PC-3 (cell line): Measurements from ENCODE around the gene IL1RAP. TPM values are rescaled to one million over a fixed set of nuclear protein-coding genes. Genes with fewer than 3 reads are reported as not detected.

Experiments used
- ATAC-seq: fragments of 200-7000 bp; cut with Tn5 transposase; 2 replicates; pipeline ENCODE4 v1.9.1; 2020; ENCODE audit warnings: mild to moderate bottlenecking, moderate library complexity
- BruUV-seq: library from RNA; stranded (reverse); fragments of 400-500 nt; replicated peaks from 2 replicates; lab custom pipeline; 2021; lab: Mats Ljungman, UMichigan
- CTCF ChIA-PET: fragments of 300-600 bp; sonication (Branson Sonifier 250); formaldehyde crosslinking; loops from one replicate; lab custom pipeline; 2022; ENCODE audit warnings: antibody characterized with exemption; lab: Charles Lee
- POLR2A ChIA-PET: fragments of 300-600 bp; sonication (Branson Sonifier 250); formaldehyde crosslinking; loops from one replicate; lab custom pipeline; 2022; ENCODE audit warnings: antibody characterized with exemption; ENCODE audit not compliant: unreplicated experiment; lab: Charles Lee
- DNase-seq: peaks from one replicate; pipeline ENCODE4 v3.0.0-alpha.2; 2015
- H2AFZ ChIP-seq: fragments of 300-600 bp; sonication (generic); 2 replicates; pipeline ENCODE4 v1.6.0; 2016; ENCODE audit warnings: antibody characterized with exemption, low read length
- H3F3A ChIP-seq: fragments of 300-600 bp; sonication (generic); one replicate; pipeline ENCODE4 v1.6.0; 2017; ENCODE audit warnings: antibody characterized with exemption, low read length, control low read depth, mild to moderate bottlenecking; ENCODE audit not compliant: unreplicated experiment
- H3K27ac ChIP-seq: fragments of 300-600 bp; sonication (generic); 2 replicates; pipeline ENCODE4 v1.5.1; 2016; ENCODE audit warnings: mild to moderate bottlenecking, low read length
- H3K27me3 ChIP-seq: fragments of 300-600 bp; sonication (generic); 2 replicates; pipeline ENCODE4 v1.6.1; 2016; ENCODE audit warnings: low read length, mixed read lengths
- H3K36me3 ChIP-seq: fragments of 300-600 bp; sonication (generic); 2 replicates; pipeline ENCODE4 v1.6.1; 2016; ENCODE audit warnings: low read depth, mixed run types, low read length, mixed read lengths
- H3K4me1 ChIP-seq: fragments of 300-600 bp; sonication (generic); 2 replicates; pipeline ENCODE4 v1.5.1; 2016; ENCODE audit warnings: low read length; ENCODE audit not compliant: insufficient read depth
- H3K4me2 ChIP-seq: fragments of 300-600 bp; sonication (generic); 2 replicates; pipeline ENCODE4 v1.6.0; 2016; ENCODE audit warnings: low read length
- H3K4me3 ChIP-seq: fragments of 300-600 bp; sonication (generic); 2 replicates; pipeline ENCODE4 v1.5.1; 2016; ENCODE audit warnings: mild to moderate bottlenecking, low read length, mixed read lengths
- H3K79me2 ChIP-seq: fragments of 300-600 bp; sonication (generic); 2 replicates; pipeline ENCODE4 v1.6.1; 2017; ENCODE audit warnings: low read length, mixed read lengths
- H3K9ac ChIP-seq: fragments of 300-600 bp; sonication (generic); 2 replicates; pipeline ENCODE4 v1.6.0; 2016; ENCODE audit warnings: mild to moderate bottlenecking, low read length
- H3K9me2 ChIP-seq: fragments of 300-600 bp; sonication (generic); replicated peaks from 2 replicates; pipeline ENCODE4 v1.6.1; 2016; ENCODE audit warnings: mixed run types, low read length, mixed read lengths
- H3K9me3 ChIP-seq: fragments of 300-600 bp; sonication (generic); 2 replicates; pipeline ENCODE4 v1.6.1; 2016; ENCODE audit warnings: low read length, mixed read lengths
- H4K20me1 ChIP-seq: fragments of 300-600 bp; sonication (generic); 2 replicates; pipeline ENCODE4 v1.6.1; 2016; ENCODE audit warnings: low read length, mixed read lengths
- EZH2 ChIP-seq: fragments of 300-600 bp; sonication (generic); IDR thresholded peaks from one replicate; pipeline ENCODE4 v1.6.1; 2017; ENCODE audit warnings: antibody characterized with exemption, mild to moderate bottlenecking, low read length; ENCODE audit not compliant: unreplicated experiment
- EZH2phosphoT487 ChIP-seq: fragments of 300-600 bp; sonication (generic); IDR thresholded peaks from 2 replicates; pipeline ENCODE4 v1.6.1; 2018; ENCODE audit warnings: mild to moderate bottlenecking, antibody characterized with exemption, low read length, borderline replicate concordance
- intact Hi-C: fragments of 100-400 bp; cut with micrococcal nuclease; formaldehyde crosslinking; loops from 2 replicates; pipeline ENCODE4 v1.9.0; 2023
- total RNA-seq: library from RNA; depleted of rRNA; stranded (reverse); fragments of >200 nt; gene quantifications from 2 replicates; pipeline ENCODE4 v1.2.3, GENCODE V29; 2014
- TF ChIP-seq, protein P1 (sequence below): fragments of 300-600 bp; sonication (generic); conservative IDR thresholded peaks from 2 replicates; pipeline ENCODE4 v1.5.1; 2017; ENCODE audit warnings: antibody characterized with exemption, low read depth, mild to moderate bottlenecking, low read length

The IL1RAP gene
- total RNA-seq, 1 experiment from 2014 or later: 5.0 TPM

DNA sequence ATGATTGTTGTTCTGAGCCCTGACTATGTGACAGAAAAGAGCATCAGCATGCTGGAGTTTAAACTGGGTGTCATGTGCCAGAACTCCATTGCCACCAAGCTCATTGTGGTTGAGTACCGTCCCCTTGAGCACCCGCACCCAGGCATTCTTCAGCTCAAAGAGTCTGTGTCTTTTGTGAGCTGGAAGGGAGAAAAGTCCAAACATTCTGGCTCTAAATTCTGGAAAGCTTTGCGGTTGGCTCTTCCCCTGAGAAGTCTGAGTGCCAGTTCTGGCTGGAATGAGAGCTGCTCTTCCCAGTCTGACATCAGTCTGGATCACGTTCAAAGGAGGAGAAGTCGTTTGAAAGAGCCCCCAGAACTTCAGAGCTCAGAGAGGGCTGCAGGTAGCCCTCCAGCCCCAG lies 142.0 kb downstream of the IL1RAP start:
- Histone ChIP-seq H3K4me2 (no peak overlapping the region), H3K9ac (no peak overlapping the region), H3K4me1 (no peaks in the 10 kb centered on the region), H3K27me3 (no peaks in the 10 kb centered on the region), H4K20me1 (no peaks in the 10 kb centered on the region), H3K4me3 (no peak overlapping the region), H3K27ac (no peak overlapping the region), H2AFZ (no peak overlapping the region), H3K9me3 (no peaks in the 10 kb centered on the region), H3K79me2 (no peaks in the 10 kb centered on the region), H3K9me2 (no peaks in the 10 kb centered on the region), H3K36me3 (no peaks in the 10 kb centered on the region), H3F3A (no peaks in the 10 kb centered on the region)
- ChIA-PET POLR2A (no interaction called here), CTCF (interaction anchor here (0.6 kb wide), 2 partner anchors 89 to 212 kb away, joined by 3 to 4 read pairs; no protein-coding TSS in a partner anchor)
- intact Hi-C loops: no loop called here
- DNase-seq (no peak), ATAC-seq (no peak)
- no TSS peak for BruUV-seq
- TF ChIP-seq EZH2 (no peak), EZH2phosphoT487 (no peak)
- TF ChIP-seq, protein P1, sequence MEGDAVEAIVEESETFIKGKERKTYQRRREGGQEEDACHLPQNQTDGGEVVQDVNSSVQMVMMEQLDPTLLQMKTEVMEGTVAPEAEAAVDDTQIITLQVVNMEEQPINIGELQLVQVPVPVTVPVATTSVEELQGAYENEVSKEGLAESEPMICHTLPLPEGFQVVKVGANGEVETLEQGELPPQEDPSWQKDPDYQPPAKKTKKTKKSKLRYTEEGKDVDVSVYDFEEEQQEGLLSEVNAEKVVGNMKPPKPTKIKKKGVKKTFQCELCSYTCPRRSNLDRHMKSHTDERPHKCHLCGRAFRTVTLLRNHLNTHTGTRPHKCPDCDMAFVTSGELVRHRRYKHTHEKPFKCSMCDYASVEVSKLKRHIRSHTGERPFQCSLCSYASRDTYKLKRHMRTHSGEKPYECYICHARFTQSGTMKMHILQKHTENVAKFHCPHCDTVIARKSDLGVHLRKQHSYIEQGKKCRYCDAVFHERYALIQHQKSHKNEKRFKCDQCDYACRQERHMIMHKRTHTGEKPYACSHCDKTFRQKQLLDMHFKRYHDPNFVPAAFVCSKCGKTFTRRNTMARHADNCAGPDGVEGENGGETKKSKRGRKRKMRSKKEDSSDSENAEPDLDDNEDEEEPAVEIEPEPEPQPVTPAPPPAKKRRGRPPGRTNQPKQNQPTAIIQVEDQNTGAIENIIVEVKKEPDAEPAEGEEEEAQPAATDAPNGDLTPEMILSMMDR: no peak

DNA sequence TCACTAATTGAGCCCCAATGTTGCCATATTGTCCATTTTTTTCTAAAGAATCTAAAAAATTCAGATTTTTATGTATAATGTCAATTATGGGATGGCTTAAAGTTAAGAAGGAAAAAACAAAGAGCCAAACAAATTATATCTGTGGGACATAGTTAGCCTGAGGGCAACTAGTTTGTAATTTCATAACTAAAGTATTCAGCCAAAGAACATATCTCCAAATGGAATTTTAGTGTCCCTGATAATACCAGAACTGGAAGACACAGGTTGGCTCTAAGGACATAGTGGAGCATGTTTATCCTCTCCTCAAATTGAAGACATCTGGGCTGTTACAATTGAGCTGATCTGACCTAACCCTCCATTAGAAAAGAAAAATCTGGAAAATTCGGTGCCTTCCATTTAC lies 144.2 kb downstream of the IL1RAP start:
- Histone ChIP-seq H3K9me3 (no peaks in the 10 kb centered on the region), H3K9ac (no peak overlapping the region), H3K4me3 (no peak overlapping the region), H3K27ac (no peak overlapping the region), H3K36me3 (no peaks in the 10 kb centered on the region), H3K79me2 (no peaks in the 10 kb centered on the region), H3F3A (no peaks in the 10 kb centered on the region), H3K4me1 (no peaks in the 10 kb centered on the region), H2AFZ (no peak overlapping the region), H3K4me2 (no peak overlapping the region), H4K20me1 (no peaks in the 10 kb centered on the region), H3K27me3 (no peaks in the 10 kb centered on the region), H3K9me2 (no peaks in the 10 kb centered on the region)
- no TSS peak for BruUV-seq
- POLR2A ChIA-PET: no interaction called here
- no peak for ATAC-seq
- CTCF ChIA-PET: interaction anchor here (0.6 kb wide), 1 partner anchor 13 kb away, joined by 9 read pairs; no protein-coding TSS in a partner anchor
- TF ChIP-seq, protein P1: no peak
- TF ChIP-seq EZH2 (no peak), EZH2phosphoT487 (no peak)
- DNase-seq: no peak
- intact Hi-C loops: no loop called here

DNA sequence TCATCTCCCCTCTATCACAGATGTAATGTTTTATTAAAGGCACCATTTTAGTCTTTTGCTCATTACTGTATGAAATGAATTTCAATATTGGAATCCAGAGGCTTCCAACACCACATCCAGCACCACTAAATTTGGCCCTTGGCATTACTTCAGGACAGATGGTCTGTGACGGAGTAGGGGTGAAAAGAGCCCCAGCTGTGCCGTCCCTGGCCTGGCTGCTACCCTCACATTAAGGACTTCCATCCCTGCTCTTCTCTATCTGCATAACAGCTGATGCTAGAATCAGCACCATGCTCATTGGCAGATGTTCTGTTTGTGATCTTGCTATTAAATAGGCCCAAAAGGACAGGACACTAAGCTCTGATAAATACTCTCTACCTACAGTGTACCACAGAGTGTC lies 152.9 kb downstream of the IL1RAP start:
- H3K9me3 ChIP-seq: no peaks in the 10 kb centered on the region

More for the DNA sequence above, 152.9 kb downstream of the IL1RAP start:
- POLR2A ChIA-PET: interaction anchor here (0.6 kb wide), 1 partner anchor 223 kb away, joined by 3 read pairs; no protein-coding TSS in a partner anchor
- no peaks in the 10 kb centered on the region for H3K79me2 ChIP-seq
- intact Hi-C loops: no loop called here
- CTCF ChIA-PET: no interaction called here
- H3K9me2 ChIP-seq: 0 out of 2 replicates have a peak, but pooled peaks cover 3% of the 10 kb centered on the region
- no peaks in the 10 kb centered on the region for H3K4me1 ChIP-seq
- H3K4me3 ChIP-seq: no peak overlapping the region
- no peak overlapping the region for H3K27ac ChIP-seq
- no peak overlapping the region for H3K9ac ChIP-seq
- no peak overlapping the region for H3K4me2 ChIP-seq
- DNase-seq (no peak), ATAC-seq (no peak)
- no peaks in the 10 kb centered on the region for H3K27me3 ChIP-seq
- no peaks in the 10 kb centered on the region for H4K20me1 ChIP-seq
- no peak overlapping the region for H2AFZ ChIP-seq
- H3F3A ChIP-seq: no peaks in the 10 kb centered on the region
- no peaks in the 10 kb centered on the region for H3K36me3 ChIP-seq
- BruUV-seq: no TSS peak
- TF ChIP-seq, protein P1: no peak
- TF ChIP-seq EZH2phosphoT487: no peak
- TF ChIP-seq EZH2: no peak
